HFF-Myc (cell line): ENCODE measurements around the gene PCGF3.

Experiments
- DNase-seq: peaks from one replicate; pipeline ENCODE4 v3.0.0-alpha.2; 2011; ENCODE audit warnings: low read depth; ENCODE audit errors: extremely low read depth
- H3K4me3 ChIP-seq: replicated peaks from 2 replicates; pipeline ENCODE4 v1.5.1; 2011; ENCODE audit warnings: low read depth, mild to moderate bottlenecking, control low read depth, low read length
- TF ChIP-seq, protein P1 (sequence below): IDR thresholded peaks from 2 replicates; pipeline ENCODE4 v1.5.1; 2012; ENCODE audit warnings: mild to moderate bottlenecking, low read depth, low read length, control low read depth; ENCODE audit errors: missing control alignments

Gene PCGF3

DNA sequence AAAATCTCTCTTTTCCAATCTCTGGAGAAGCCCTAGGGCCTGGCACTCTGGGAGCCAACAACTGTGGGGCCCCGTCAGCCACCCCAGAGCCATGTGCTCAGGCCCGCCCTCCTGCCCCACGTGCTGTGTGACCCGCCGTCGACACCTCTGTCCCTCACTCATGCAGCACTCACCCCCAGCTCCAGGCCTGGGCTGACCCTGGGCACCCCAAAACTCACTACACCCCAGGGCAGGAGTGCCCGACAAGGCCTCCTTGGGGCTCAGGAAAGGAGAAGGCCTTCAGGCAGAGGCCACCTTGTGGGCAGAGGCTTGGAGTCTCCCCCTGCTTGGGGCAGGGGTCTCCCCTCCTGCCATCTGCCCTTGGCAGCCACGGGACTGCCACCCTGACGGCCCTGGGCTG, 25.5 kb upstream of the PCGF3 start:
- TF ChIP-seq, protein P1, sequence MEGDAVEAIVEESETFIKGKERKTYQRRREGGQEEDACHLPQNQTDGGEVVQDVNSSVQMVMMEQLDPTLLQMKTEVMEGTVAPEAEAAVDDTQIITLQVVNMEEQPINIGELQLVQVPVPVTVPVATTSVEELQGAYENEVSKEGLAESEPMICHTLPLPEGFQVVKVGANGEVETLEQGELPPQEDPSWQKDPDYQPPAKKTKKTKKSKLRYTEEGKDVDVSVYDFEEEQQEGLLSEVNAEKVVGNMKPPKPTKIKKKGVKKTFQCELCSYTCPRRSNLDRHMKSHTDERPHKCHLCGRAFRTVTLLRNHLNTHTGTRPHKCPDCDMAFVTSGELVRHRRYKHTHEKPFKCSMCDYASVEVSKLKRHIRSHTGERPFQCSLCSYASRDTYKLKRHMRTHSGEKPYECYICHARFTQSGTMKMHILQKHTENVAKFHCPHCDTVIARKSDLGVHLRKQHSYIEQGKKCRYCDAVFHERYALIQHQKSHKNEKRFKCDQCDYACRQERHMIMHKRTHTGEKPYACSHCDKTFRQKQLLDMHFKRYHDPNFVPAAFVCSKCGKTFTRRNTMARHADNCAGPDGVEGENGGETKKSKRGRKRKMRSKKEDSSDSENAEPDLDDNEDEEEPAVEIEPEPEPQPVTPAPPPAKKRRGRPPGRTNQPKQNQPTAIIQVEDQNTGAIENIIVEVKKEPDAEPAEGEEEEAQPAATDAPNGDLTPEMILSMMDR: no peak
- DNase-seq: no peak
- H3K4me3 ChIP-seq: no peak overlapping the region

DNA sequence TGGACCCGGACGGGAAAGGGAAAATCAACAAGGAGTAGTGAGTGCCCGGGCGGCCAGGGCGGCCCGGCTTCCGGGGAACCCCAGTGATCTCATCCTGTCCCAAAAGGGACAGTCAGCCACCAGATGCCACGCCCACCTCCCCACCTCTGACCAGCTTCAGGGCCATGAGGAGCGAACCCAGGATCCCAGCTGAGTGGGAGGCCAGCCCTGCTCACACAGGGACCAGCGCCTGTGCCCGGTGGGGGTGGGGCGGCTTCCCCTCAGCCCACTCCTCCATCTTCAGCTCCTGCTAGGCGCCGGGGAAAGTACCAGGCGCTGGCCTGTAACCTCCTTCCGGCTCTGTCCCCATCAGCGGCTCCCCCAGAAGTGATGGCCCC, 25.1 kb upstream of the PCGF3 start:
- TF ChIP-seq, protein P1: no peak
- H3K4me3 ChIP-seq: peak overlapping the region; percentile 41; the same call in 1 of the 2 replicates
- DNase-seq: no peak

DNA sequence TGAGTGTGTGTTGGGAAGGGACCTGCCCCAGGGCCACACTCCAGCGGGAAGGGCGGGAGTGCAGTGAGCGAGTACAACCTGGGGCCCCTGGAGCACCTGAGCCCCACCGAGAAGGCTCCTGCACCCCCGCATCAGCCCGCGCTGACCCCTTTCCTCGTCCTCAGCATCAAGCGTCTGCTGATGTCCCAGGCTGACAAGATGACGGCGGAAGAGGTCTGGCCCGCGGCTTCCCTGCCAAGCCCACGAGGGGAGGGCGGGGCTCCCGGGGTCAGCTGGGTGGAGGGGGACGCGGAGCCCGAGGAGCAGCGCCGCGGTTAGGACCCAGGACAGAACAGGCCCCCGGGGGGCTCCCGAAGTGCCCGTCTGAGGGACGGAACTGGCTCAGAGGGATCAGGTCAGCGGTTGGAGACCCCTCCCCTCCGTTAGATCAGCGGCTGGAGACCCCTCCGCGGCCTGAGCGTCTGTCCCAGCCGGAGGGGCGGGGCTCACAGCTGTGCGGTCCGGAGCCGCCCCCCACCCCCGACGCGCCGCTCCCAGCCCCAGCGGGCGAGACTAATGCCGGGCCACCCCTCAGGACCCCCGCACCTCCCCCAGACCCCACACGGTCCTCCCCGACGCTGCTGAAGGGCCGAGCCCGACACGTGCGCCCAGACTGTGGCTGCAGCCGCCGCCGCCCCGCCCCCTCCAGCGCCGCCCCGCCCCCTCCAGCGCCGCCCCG, 24.5 kb upstream of the PCGF3 start:
- TF ChIP-seq, protein P1: no peak
- DNase-seq: no peak
- H3K4me3 ChIP-seq: peak overlapping the region; percentile 41

DNA sequence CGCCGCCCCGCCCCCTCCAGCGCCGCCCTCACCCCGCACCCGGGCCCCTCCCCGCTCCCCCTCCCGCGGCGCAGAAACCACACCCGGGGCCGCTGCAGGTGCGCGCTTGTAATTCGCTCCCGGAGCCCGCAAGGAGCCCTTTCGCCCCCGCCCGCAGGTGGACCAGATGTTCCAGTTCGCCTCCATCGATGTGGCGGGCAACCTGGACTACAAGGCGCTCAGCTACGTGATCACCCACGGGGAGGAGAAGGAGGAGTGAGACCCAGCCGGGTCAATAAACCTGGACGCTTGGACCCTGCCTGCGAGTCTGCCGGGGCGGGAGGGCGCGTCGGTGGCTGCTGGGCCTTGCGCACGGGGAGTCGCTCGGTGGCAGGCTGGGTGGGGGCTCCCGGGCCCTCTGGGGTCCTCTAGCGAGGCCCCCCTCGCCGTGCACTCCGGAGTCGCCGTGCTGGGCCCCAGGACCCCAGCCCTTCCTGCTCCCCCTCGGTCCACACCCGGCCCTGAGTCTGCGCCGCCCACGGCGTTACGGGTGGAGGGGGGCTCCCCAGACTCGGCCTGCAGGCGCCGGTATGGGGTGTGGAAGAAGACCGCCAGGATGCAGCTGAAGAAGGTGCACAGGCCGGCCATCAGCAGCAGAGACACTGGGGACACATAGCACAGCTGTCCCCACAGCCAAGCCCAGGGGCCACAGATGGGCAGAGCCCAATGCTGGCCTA, 23.7 kb upstream of the PCGF3 start:
- TF ChIP-seq, protein P1: no peak
- no peak for DNase-seq
- no peak overlapping the region for H3K4me3 ChIP-seq

DNA sequence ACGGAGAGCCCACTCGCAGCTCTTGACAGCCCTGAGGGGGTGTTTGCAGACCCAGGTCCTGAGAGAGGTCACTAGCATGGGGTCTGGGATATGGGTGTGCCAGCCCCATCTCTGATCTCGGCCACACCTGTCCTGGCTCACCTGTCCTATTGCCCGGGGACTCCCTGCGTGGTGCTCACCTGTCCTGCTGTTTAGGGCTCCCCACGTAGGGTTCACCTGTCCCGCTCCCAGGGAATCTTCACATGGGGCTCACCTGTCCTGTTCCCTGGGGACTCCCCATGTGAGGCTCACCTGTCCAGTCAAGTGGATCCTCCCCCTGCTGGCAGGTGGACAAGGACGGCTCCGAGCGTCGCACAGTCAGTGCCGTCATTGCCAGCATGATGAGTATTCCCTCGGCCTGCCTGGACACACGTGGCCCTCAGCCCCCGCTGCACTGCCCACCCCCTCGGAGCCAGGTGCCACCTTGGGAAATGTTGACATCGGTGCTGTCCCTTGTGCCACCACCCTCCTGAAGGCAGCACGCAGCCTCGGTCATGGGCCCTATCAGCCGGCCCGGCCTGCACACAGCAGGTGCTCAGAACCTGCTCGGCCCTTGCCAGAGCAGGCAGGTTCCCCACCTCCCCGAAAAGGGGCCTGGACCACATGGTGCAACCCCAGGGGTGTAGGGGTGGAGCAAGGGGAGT, 23.0 kb upstream of the PCGF3 start:
- TF ChIP-seq, protein P1: no peak
- DNase-seq: no peak
- H3K4me3 ChIP-seq: no peak overlapping the region

DNA sequence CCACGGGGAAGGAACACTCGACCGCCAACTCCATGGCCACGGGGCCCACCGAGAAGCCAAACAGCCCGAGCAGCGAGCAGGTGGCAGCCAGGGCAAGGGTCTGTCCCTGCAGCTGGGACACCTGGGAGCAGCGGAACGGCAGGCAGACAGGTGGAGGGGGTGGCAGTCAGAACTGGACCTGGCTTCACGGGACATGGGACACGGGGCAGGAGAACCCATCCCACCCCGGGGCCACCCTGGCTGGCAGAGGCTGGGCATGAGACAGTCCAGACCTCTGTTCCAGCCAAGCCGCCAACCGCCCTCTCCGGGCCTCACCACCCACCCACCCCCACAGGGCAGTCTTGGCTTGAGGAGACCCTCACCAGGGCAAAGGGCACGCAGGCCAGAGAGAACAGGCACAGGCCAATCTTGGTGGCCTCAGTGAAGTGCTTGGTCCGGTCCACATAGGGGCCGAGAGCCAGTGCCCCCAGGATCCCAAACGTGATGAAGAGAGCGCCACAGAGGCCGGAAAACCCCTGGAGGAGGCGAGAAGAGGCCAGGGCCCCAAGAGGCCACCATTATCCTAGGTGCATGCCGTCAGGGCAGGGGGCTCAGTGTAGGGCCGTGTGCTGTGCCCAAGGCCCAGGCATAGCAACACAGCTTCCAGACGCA, 22.3 kb upstream of the PCGF3 start:
- no peak overlapping the region for H3K4me3 ChIP-seq
- DNase-seq: no peak
- TF ChIP-seq, protein P1: no peak
